ENCODE data around the gene GTPBP3. TPM values are rescaled to one million over a fixed set of nuclear protein-coding genes. Genes with fewer than 3 reads are reported as not detected.

The GTPBP3 gene
- total and polyA plus RNA-seq, 9 of the 15 experiments (the other 6 are each of a cell fraction or from before 2014, with no cell fraction given), result 4.9 to 124 (median 22.6) TPM

DNA sequence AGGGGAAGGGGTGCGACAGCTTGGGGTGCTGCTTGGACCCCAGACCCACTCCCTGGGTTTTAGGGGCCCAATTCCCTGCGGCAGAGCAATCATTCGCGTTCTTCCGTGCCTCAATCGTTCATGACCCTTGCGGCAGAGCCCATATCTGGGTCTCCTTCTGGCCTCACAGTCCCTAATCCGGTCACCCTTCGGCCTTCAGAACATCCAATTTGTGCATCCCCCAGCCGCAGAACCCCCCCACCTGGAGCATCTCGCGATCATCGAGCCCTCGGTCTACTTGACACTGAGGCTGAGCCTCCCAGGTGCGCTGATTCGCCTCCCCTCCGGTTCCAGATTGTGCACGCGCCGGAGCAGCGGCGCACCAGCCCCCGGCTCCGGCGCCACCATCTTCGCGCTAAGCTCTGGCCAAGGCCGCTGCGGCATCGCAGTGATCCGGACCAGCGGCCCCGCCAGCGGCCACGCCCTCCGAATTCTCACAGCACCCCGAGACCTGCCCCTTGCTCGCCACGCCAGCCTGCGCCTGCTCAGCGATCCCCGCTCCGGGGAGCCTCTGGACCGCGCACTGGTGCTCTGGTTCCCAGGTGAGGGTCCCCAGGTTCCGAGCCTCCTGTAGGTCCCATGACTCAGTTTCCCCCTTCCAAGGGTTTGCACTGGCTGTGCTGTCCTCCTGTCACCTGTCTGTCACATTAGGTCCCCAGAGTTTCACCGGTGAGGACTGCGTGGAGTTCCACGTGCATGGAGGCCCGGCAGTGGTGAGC is 501 bp downstream of the GTPBP3 start (continued):
- TF ChIP-seq NUFIP1 (IDR thresholded peaks at IDR 0.05; ENCODE audit: partially characterized antibody) (no peak), ZNF24 (IDR thresholded peaks at IDR 0.05) (no peak), ZNF354B (CRISPR knock-in tag; IDR thresholded peaks at IDR 0.05) (no peak), FOXJ2 (tag; IDR thresholded peaks at IDR 0.05) (no peak), FOXK1 (CRISPR knock-in tag; IDR thresholded peaks at IDR 0.05; ENCODE audit: borderline replicate concordance) (no peak), PKNOX1 (IDR thresholded peaks at IDR 0.05) (peak; percentile 17; the same call in 1 of the 2 replicates), EP300 (IDR thresholded peaks at IDR 0.05; ENCODE audit: low read length) (no peak), ZNF584 (CRISPR knock-in tag; IDR thresholded peaks at IDR 0.05; ENCODE audit: low read depth) (no peak), ZNF583 (CRISPR knock-in tag; IDR thresholded peaks at IDR 0.05) (peak; percentile 73), MAX (CRISPR knock-in tag; IDR thresholded peaks at IDR 0.05) (no peak; the same call in 1 of the 2 replicates), CBX5 (IDR thresholded peaks at IDR 0.05; ENCODE audit: borderline replicate concordance, low read depth) (no peak), TARDBP (IDR thresholded peaks at IDR 0.05) (no peak), POLR2A (conservative IDR thresholded peaks at IDR 0.05) (peak; percentile 45; the same call in 1 of the 2 replicates), SOX6 (IDR thresholded peaks at IDR 0.05) (no peak), MYBL2 (IDR thresholded peaks at IDR 0.05; ENCODE audit: low read depth) (no peak), MYBL2 (CRISPR knock-in tag; IDR thresholded peaks at IDR 0.05; ENCODE audit: borderline replicate concordance) (no peak), ZNF561 (CRISPR knock-in tag; conservative IDR thresholded peaks at IDR 0.05) (no peak), SP1 (CRISPR knock-in tag; IDR thresholded peaks at IDR 0.05) (no peak), KDM2B (CRISPR knock-in tag; IDR thresholded peaks at IDR 0.05) (peak; percentile 24; the same call in 1 of the 2 replicates), ZNF57 (CRISPR knock-in tag; IDR thresholded peaks at IDR 0.05) (no peak), ZNF445 (CRISPR knock-in tag; IDR thresholded peaks at IDR 0.05; ENCODE audit: low read depth) (no peak), ZNF280A (IDR thresholded peaks at IDR 0.05; ENCODE audit: low read depth, partially characterized antibody) (no peak), E2F3 (CRISPR knock-in tag; IDR thresholded peaks at IDR 0.05) (no peak)
- TF ChIP-seq, protein P1, sequence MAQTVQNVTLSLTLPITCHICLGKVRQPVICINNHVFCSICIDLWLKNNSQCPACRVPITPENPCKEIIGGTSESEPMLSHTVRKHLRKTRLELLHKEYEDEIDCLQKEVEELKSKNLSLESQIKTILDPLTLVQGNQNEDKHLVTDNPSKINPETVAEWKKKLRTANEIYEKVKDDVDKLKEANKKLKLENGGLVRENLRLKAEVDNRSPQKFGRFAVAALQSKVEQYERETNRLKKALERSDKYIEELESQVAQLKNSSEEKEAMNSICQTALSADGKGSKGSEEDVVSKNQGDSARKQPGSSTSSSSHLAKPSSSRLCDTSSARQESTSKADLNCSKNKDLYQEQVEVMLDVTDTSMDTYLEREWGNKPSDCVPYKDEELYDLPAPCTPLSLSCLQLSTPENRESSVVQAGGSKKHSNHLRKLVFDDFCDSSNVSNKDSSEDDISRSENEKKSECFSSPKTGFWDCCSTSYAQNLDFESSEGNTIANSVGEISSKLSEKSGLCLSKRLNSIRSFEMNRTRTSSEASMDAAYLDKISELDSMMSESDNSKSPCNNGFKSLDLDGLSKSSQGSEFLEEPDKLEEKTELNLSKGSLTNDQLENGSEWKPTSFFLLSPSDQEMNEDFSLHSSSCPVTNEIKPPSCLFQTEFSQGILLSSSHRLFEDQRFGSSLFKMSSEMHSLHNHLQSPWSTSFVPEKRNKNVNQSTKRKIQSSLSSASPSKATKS (CRISPR knock-in tag; IDR thresholded peaks at IDR 0.05), result no peak
